Prostate gland (tissue), 2 donors: ENCODE measurements around the gene SLC4A1AP. TPM values are rescaled to one million over a fixed set of nuclear protein-coding genes. Genes with fewer than 3 reads are reported as not detected.

Source experiments
- DNase-seq: peaks from one replicate; pipeline ENCODE4 v3.0.0-alpha.2; 2019; ENCODE audit warnings: low spot score
- H3K27ac ChIP-seq, 2 donors: fragments of 200-600 bp; sonication (generic); 2 replicates each; pipeline ENCODE4 v1.5.1; 2017 to 2019
- H3K27me3 ChIP-seq: fragments of 200-600 bp; sonication (generic); replicated peaks from 2 replicates; pipeline ENCODE4 v1.5.1; 2019; ENCODE audit not compliant: insufficient read depth
- H3K36me3 ChIP-seq, 2 donors: fragments of 200-600 bp; sonication (generic); 1 replicate in 1 of 2; 2 replicates in 1 of 2; pipeline versions ENCODE4 v1.5.1 to v1.8.1; 2017 to 2019
- H3K4me1 ChIP-seq: fragments of 200-600 bp; sonication (generic); replicated peaks from 2 replicates; pipeline ENCODE4 v1.5.1; 2019
- H3K4me3 ChIP-seq, 2 donors: fragments of 200-600 bp; sonication (generic); 2 replicates each; pipeline ENCODE4 v1.5.1; 2017 to 2019
- H3K9me3 ChIP-seq: fragments of 200-600 bp; sonication (generic); 2 replicates; pipeline ENCODE4 v1.5.1; 2017
- POLR2A ChIP-seq: fragments of 450-650 bp; IDR thresholded peaks from one replicate; pipeline ENCODE4 v1.6.1; 2016; ENCODE audit warnings: antibody characterized with exemption, mild to moderate bottlenecking
- POLR2AphosphoS5 ChIP-seq: sonication (generic); formaldehyde crosslinking; IDR thresholded peaks from one replicate; pipeline ENCODE4 v1.6.1; 2017; ENCODE audit warnings: antibody characterized with exemption
- WGBS: methylation state at CpG from one replicate; pipeline ENCODE4 v1.1.5; 2018; 5-methylcytosine and 5-hydroxymethylcytosine counted together
- intact Hi-C: fragments of 100-400 bp; cut with DNase I; formaldehyde crosslinking; loops from one replicate; pipeline ENCODE4 v1.14.2; 2022
- total RNA-seq, 2 donors: library from RNA; depleted of rRNA; stranded (reverse); fragments of >200 nt; gene quantifications; one replicate each; pipeline ENCODE4 v1.1.0, GENCODE V29; 2016
- TF ChIP-seq, protein P1 (sequence below), 4 experiments: fragments of 200-600 bp in 2 of 4; fragments of 450-650 bp in 2 of 4; sonication (generic) in 2 of 4; IDR thresholded peaks; 1 replicate in 3 of 4; 2 replicates in 1 of 4; pipeline ENCODE4 v1.5.1; 2016 to 2019; ENCODE audit warnings: antibody characterized with exemption in 4 of 4, mild to moderate bottlenecking in 2 of 4, moderate library complexity in 2 of 4

Gene SLC4A1AP
- total RNA-seq, 2 donors from 2014 or later: 19.8 to 37.9 TPM

- no peaks in the 10 kb centered on the region for H3K27me3 ChIP-seq
- DNase-seq: no peak
- H3K9me3 ChIP-seq: no peaks in the 10 kb centered on the region
- 59% methylated on average over 5 of the region's 5 CpGs for WGBS
- no peaks in the 10 kb centered on the region for H3K36me3 ChIP-seq
- H3K4me1 ChIP-seq: no peaks in the 10 kb centered on the region
- H3K4me3 ChIP-seq: no peak overlapping the region
- H3K27ac ChIP-seq: peak overlapping the region; percentile 70 to 72
- TF ChIP-seq POLR2A (no peak), POLR2AphosphoS5 (peak; percentile 55)
- intact Hi-C loops: loop anchor here (5.0 kb wide), 2 partner anchors 47 to 672 kb away; partner anchors contain the start of gene MRPL33
Measured at GRCh38 chr2:27724905-27725701, 61.4 kb downstream of the SLC4A1AP start.

- H3K9me3 ChIP-seq: no peaks in the 10 kb centered on the region
- no peaks in the 10 kb centered on the region for H3K27me3 ChIP-seq
- no peak overlapping the region for H3K27ac ChIP-seq
- H3K4me1 ChIP-seq: no peaks in the 10 kb centered on the region
- intact Hi-C loops: no loop called here
- no peak overlapping the region for H3K4me3 ChIP-seq
- WGBS: 95% methylated on average over 9 of the region's 9 CpGs
- H3K36me3 ChIP-seq: no peaks in the 10 kb centered on the region
- no peak for DNase-seq
- TF ChIP-seq, protein P1, sequence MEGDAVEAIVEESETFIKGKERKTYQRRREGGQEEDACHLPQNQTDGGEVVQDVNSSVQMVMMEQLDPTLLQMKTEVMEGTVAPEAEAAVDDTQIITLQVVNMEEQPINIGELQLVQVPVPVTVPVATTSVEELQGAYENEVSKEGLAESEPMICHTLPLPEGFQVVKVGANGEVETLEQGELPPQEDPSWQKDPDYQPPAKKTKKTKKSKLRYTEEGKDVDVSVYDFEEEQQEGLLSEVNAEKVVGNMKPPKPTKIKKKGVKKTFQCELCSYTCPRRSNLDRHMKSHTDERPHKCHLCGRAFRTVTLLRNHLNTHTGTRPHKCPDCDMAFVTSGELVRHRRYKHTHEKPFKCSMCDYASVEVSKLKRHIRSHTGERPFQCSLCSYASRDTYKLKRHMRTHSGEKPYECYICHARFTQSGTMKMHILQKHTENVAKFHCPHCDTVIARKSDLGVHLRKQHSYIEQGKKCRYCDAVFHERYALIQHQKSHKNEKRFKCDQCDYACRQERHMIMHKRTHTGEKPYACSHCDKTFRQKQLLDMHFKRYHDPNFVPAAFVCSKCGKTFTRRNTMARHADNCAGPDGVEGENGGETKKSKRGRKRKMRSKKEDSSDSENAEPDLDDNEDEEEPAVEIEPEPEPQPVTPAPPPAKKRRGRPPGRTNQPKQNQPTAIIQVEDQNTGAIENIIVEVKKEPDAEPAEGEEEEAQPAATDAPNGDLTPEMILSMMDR (IDR thresholded peaks at IDR 0.05): no peak
- TF ChIP-seq POLR2AphosphoS5 (no peak), POLR2A (no peak)
Measured at GRCh38 chr2:27727257-27727656, 63.6 kb downstream of the SLC4A1AP start.

- TF ChIP-seq POLR2A (no peak), POLR2AphosphoS5 (no peak)
- TF ChIP-seq, protein P1 (IDR thresholded peaks at IDR 0.05): no peak
- no peak overlapping the region for H3K27ac ChIP-seq
- no peak overlapping the region for H3K4me3 ChIP-seq
- no peaks in the 10 kb centered on the region for H3K36me3 ChIP-seq
- H3K27me3 ChIP-seq: no peaks in the 10 kb centered on the region
- intact Hi-C loops: no loop called here
- no peak for DNase-seq
- H3K4me1 ChIP-seq: no peaks in the 10 kb centered on the region
- 82% methylated on average over 5 of the region's 5 CpGs for WGBS
- H3K9me3 ChIP-seq: no peaks in the 10 kb centered on the region
Measured at GRCh38 chr2:27728081-27728858, 64.6 kb downstream of the SLC4A1AP start.

GRCh38 chr2:27729198-27729597 is 65.5 kb downstream of the SLC4A1AP start:
- H3K4me3 ChIP-seq: no peak overlapping the region
- H3K9me3 ChIP-seq: no peaks in the 10 kb centered on the region
- no peaks in the 10 kb centered on the region for H3K27me3 ChIP-seq
- WGBS: 60% methylated on average over 4 of the region's 4 CpGs
- no peak overlapping the region for H3K27ac ChIP-seq
- intact Hi-C loops: no loop called here
- no peaks in the 10 kb centered on the region for H3K36me3 ChIP-seq
- no peak for TF ChIP-seq POLR2AphosphoS5
- no peak for TF ChIP-seq POLR2A
- TF ChIP-seq, protein P1 (IDR thresholded peaks at IDR 0.05): no peak
- DNase-seq: no peak
- H3K4me1 ChIP-seq: no peaks in the 10 kb centered on the region

- H3K36me3 ChIP-seq: no peaks in the 10 kb centered on the region
- TF ChIP-seq POLR2AphosphoS5: no peak
- TF ChIP-seq POLR2A: no peak
- TF ChIP-seq, protein P1 (IDR thresholded peaks at IDR 0.05): no peak
- no peak overlapping the region for H3K4me3 ChIP-seq
- no peaks in the 10 kb centered on the region for H3K4me1 ChIP-seq
- H3K27ac ChIP-seq: no peak overlapping the region
- intact Hi-C loops: no loop called here
- no peaks in the 10 kb centered on the region for H3K27me3 ChIP-seq
- 93% methylated on average over 4 of the region's 4 CpGs for WGBS
- no peaks in the 10 kb centered on the region for H3K9me3 ChIP-seq
- DNase-seq: no peak
Measured at GRCh38 chr2:27729614-27730013, 65.9 kb downstream of the SLC4A1AP start.
